HG03442 (cell line): ENCODE measurements around the gene GBP2.
"Not testable (repeated sequence)": the region's sequence is repeated elsewhere in the genome, so short reads cannot be mapped to it uniquely, and the experiment has no call there.

Experiments used
- ATAC-seq: cut with Tn5 transposase; IDR thresholded peaks from one replicate; pipeline ENCODE4 v1.9.1; 2021; ENCODE audit warnings: mild to moderate bottlenecking, moderate library complexity; ENCODE audit not compliant: unreplicated experiment

Gene GBP2

GRCh38 chr1:89128003-89128458 lies 2.1 kb upstream of the GBP2 start:
- ATAC-seq: not testable (repeated sequence)

- not testable (repeated sequence) for ATAC-seq
Observed at GRCh38 chr1:89126602-89127565, 970 bp upstream of the GBP2 start.

- ATAC-seq: peak; percentile 14
Observed at GRCh38 chr1:89125240-89125912, 538 bp downstream of the GBP2 start.

GRCh38 chr1:89121641-89122040 lies 4.3 kb downstream of the GBP2 start:
- ATAC-seq: no peak

GRCh38 chr1:89114662-89115061 lies 11.3 kb downstream of the GBP2 start:
- ATAC-seq: no peak

GRCh38 chr1:89112871-89113613 lies 12.9 kb downstream of the GBP2 start:
- no peak for ATAC-seq

GRCh38 chr1:89104687-89105086 lies 21.2 kb downstream of the GBP2 start:
- ATAC-seq: no peak

GRCh38 chr1:89104147-89104546 lies 21.8 kb downstream of the GBP2 start:
- no peak for ATAC-seq

- ATAC-seq: no peak
Observed at GRCh38 chr1:89102021-89102420, 23.9 kb downstream of the GBP2 start.

- no peak for ATAC-seq
Observed at GRCh38 chr1:89100412-89100811, 25.5 kb downstream of the GBP2 start.

- ATAC-seq: no peak
Observed at GRCh38 chr1:89098857-89099256, 27.1 kb downstream of the GBP2 start.

GRCh38 chr1:89095737-89096136 lies 30.2 kb downstream of the GBP2 start:
- no peak for ATAC-seq

- ATAC-seq: no peak
Observed at GRCh38 chr1:89089962-89090361, 36.0 kb downstream of the GBP2 start.

GRCh38 chr1:89088572-89088971 lies 37.3 kb downstream of the GBP2 start:
- no peak for ATAC-seq

- ATAC-seq: no peak
Observed at GRCh38 chr1:89087241-89087640, 38.7 kb downstream of the GBP2 start.

GRCh38 chr1:89085781-89086180 lies 40.1 kb downstream of the GBP2 start:
- peak; percentile 55 for ATAC-seq

- ATAC-seq: no peak
Observed at GRCh38 chr1:89081005-89081404, 44.9 kb downstream of the GBP2 start.

GRCh38 chr1:89080068-89080467 lies 45.8 kb downstream of the GBP2 start:
- ATAC-seq: not testable (repeated sequence)

GRCh38 chr1:89072466-89073065 lies 53.3 kb downstream of the GBP2 start:
- ATAC-seq: not testable (repeated sequence)

- no peak for ATAC-seq
Observed at GRCh38 chr1:89070509-89070908, 55.4 kb downstream of the GBP2 start.

- no peak for ATAC-seq
Observed at GRCh38 chr1:89069951-89070350, 56.0 kb downstream of the GBP2 start.
